ENCODE data around the gene UNC13C. TPM values are rescaled to one million over a fixed set of nuclear protein-coding genes. Genes with fewer than 3 reads are reported as not detected.

The UNC13C gene
- total RNA-seq, 4 donors from 2014 or later = under 0.01 to 0.30 (median 0.21) TPM; not detected in 1

- TF ChIP-seq, protein P1, sequence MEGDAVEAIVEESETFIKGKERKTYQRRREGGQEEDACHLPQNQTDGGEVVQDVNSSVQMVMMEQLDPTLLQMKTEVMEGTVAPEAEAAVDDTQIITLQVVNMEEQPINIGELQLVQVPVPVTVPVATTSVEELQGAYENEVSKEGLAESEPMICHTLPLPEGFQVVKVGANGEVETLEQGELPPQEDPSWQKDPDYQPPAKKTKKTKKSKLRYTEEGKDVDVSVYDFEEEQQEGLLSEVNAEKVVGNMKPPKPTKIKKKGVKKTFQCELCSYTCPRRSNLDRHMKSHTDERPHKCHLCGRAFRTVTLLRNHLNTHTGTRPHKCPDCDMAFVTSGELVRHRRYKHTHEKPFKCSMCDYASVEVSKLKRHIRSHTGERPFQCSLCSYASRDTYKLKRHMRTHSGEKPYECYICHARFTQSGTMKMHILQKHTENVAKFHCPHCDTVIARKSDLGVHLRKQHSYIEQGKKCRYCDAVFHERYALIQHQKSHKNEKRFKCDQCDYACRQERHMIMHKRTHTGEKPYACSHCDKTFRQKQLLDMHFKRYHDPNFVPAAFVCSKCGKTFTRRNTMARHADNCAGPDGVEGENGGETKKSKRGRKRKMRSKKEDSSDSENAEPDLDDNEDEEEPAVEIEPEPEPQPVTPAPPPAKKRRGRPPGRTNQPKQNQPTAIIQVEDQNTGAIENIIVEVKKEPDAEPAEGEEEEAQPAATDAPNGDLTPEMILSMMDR (IDR thresholded peaks at IDR 0.05) = no peak
- TF ChIP-seq POLR2A (IDR thresholded peaks at IDR 0.05) (no peak), EP300 (IDR thresholded peaks at IDR 0.05) (no peak)
- WGBS, 2 donors = 75 to 78% methylated on average over 2 of the region's 2 CpGs
- Histone ChIP-seq H3K36me3 (no peaks in the 10 kb centered on the region), H3K4me3 (no peak overlapping the region), H3K27me3 (no peaks in the 10 kb centered on the region), H3K4me1 (no peaks in the 10 kb centered on the region), H3K9me3 (no peaks in the 10 kb centered on the region), H3K27ac (no peak overlapping the region)
- DNase-seq (ENCODE audit: low spot score in 2 of 2) = no peak
Observed at GRCh38 chr15:54208786-54209185, 230.5 kb downstream of the UNC13C start.

- TF ChIP-seq EP300 (IDR thresholded peaks at IDR 0.05) = no peak
- TF ChIP-seq, protein P1 (IDR thresholded peaks at IDR 0.05) = no peak
- TF ChIP-seq POLR2A (IDR thresholded peaks at IDR 0.05) = no peak
- Histone ChIP-seq H3K4me3 (no peak overlapping the region), H3K27me3 (no peaks in the 10 kb centered on the region), H3K27ac (no peak overlapping the region), H3K36me3 (no peaks in the 10 kb centered on the region), H3K9me3 (no peaks in the 10 kb centered on the region), H3K4me1 (no peaks in the 10 kb centered on the region)
- 49 to 53% methylated on average over 2 of the region's 2 CpGs for WGBS, 2 donors
- DNase-seq (ENCODE audit: low spot score in 2 of 2) = no peak
Observed at GRCh38 chr15:54212635-54213034, 234.4 kb downstream of the UNC13C start.

- H3K4me1 ChIP-seq = no peaks in the 10 kb centered on the region
- no peak overlapping the region for H3K4me3 ChIP-seq
- H3K27ac ChIP-seq = no peak overlapping the region
- H3K27me3 ChIP-seq = no peaks in the 10 kb centered on the region
- DNase-seq (ENCODE audit: low spot score in 2 of 2) = no peak
- H3K9me3 ChIP-seq = peaks cover 0 to 22% (median 0%) of the 10 kb centered on the region in 4 donors
- TF ChIP-seq, protein P1 (IDR thresholded peaks at IDR 0.05) = no peak
- no peak for TF ChIP-seq POLR2A (IDR thresholded peaks at IDR 0.05)
- 87 to 95% methylated on average over 3 to 4 of the region's 4 CpGs for WGBS, 2 donors
- no peaks in the 10 kb centered on the region for H3K36me3 ChIP-seq
Observed at GRCh38 chr15:54226455-54226854, 248.2 kb downstream of the UNC13C start.

GRCh38 chr15:54227569-54227968 is 249.3 kb downstream of the UNC13C start:
- 91 to 92% methylated on average over 4 of the region's 4 CpGs for WGBS, 2 donors
- Histone ChIP-seq H3K9me3 (peaks cover 0 to 22% (median 0%) of the 10 kb centered on the region in 4 donors), H3K27ac (no peak overlapping the region), H3K27me3 (no peaks in the 10 kb centered on the region), H3K4me3 (no peak overlapping the region), H3K4me1 (no peaks in the 10 kb centered on the region), H3K36me3 (no peaks in the 10 kb centered on the region)
- TF ChIP-seq POLR2A (IDR thresholded peaks at IDR 0.05) (no peak), EP300 (IDR thresholded peaks at IDR 0.05) (no peak)
- TF ChIP-seq, protein P1 (IDR thresholded peaks at IDR 0.05) = no peak
- no peak for DNase-seq (ENCODE audit: low spot score in 2 of 2)

- Histone ChIP-seq H3K36me3 (no peaks in the 10 kb centered on the region), H3K9me3 (no peaks in the 10 kb centered on the region), H3K27ac (no peak overlapping the region), H3K4me3 (no peak overlapping the region), H3K27me3 (no peaks in the 10 kb centered on the region), H3K4me1 (no peaks in the 10 kb centered on the region)
- WGBS, 2 donors = 79 to 83% methylated on average over 3 of the region's 3 CpGs
- DNase-seq (ENCODE audit: low spot score in 2 of 2) = no peak
- TF ChIP-seq EP300 (IDR thresholded peaks at IDR 0.05) (no peak), POLR2A (IDR thresholded peaks at IDR 0.05) (no peak)
- TF ChIP-seq, protein P1 (IDR thresholded peaks at IDR 0.05) = no peak
Observed at GRCh38 chr15:54250326-54250725, 272.1 kb downstream of the UNC13C start.

All from tibial nerve (tissue), 4 donors.